ENCODE measurements around the gene SLC6A11.

SLC6A11 gene

DNA sequence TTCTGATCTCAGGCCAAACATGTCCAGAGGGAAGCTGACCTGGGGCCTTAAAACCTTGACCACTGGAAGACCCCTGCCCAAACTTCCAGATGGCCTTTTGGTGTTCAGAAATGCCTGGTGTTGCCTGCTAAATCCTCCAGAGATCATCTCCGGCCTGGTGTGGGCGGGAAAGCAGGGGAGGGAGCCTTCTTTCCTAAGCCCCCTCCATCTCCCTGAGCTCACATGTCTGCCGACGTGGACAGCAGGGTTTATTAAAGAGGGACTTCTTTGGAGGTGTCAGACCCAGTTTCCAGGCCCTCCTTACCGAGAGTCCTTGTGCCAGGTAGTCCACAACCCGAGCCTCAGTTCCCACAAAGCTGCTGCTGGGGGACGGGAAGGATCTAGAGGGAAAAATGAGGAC is 120.7 kb downstream of the SLC6A11 start:
- H3K9me3 ChIP-seq (ENCODE audit: severe bottlenecking), result no peaks in the 10 kb centered on the region
- DNase-seq, result peak; percentile 48
- peak overlapping the region; percentile 29; the same call in 1 of the 2 replicates for H3K27ac ChIP-seq
- H3K4me3 ChIP-seq (ENCODE audit: low read depth, low read length), result no peak overlapping the region
- no peaks in the 10 kb centered on the region for H3K27me3 ChIP-seq (ENCODE audit: insufficient read depth, low read depth, severe bottlenecking)
- TF ChIP-seq, protein P1, sequence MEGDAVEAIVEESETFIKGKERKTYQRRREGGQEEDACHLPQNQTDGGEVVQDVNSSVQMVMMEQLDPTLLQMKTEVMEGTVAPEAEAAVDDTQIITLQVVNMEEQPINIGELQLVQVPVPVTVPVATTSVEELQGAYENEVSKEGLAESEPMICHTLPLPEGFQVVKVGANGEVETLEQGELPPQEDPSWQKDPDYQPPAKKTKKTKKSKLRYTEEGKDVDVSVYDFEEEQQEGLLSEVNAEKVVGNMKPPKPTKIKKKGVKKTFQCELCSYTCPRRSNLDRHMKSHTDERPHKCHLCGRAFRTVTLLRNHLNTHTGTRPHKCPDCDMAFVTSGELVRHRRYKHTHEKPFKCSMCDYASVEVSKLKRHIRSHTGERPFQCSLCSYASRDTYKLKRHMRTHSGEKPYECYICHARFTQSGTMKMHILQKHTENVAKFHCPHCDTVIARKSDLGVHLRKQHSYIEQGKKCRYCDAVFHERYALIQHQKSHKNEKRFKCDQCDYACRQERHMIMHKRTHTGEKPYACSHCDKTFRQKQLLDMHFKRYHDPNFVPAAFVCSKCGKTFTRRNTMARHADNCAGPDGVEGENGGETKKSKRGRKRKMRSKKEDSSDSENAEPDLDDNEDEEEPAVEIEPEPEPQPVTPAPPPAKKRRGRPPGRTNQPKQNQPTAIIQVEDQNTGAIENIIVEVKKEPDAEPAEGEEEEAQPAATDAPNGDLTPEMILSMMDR (IDR thresholded peaks at IDR 0.05; ENCODE audit: low read depth, low read length), result no peak
- no peaks in the 10 kb centered on the region for H3K36me3 ChIP-seq

DNA sequence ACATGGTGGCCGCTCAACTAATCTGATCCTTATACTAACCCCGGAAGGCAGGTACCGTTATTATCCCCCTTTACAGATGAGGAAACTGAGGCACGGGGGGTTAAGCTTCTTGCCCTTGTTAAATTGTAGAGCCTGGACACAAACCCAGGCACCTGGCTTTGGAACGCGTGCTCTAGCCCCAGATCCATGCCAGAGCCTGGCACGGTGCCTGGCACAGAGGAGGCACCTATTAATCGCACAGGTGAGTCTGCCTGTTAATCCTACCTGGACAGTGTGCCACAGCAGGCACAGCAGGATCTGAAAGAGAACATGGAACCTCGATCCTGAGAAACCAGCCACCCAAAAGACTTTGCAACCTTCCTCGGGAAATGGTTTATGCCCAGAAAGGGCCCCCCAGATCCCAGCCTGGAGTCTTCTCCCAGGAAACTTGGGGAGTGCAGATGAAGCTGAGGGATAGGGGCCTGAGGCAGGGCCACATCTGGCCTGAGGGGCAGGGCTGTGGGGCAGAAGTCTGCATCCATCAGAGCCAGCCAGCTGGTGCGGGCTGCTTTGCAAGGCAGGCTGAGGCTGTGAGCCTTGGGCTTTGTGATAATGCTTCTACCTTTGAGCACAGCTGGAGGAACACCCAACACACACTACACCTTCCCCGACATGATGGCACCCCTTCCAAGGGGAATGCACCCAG is 121.3 kb downstream of the SLC6A11 start:
- Histone ChIP-seq H3K27me3 (ENCODE audit: insufficient read depth, low read depth, severe bottlenecking) (no peaks in the 10 kb centered on the region), H3K36me3 (no peaks in the 10 kb centered on the region), H3K4me3 (ENCODE audit: low read depth, low read length) (no peak overlapping the region), H3K9me3 (ENCODE audit: severe bottlenecking) (peaks cover 4% of the 10 kb centered on the region), H3K27ac (no peak overlapping the region)
- DNase-seq, result no peak
- TF ChIP-seq, protein P1 (IDR thresholded peaks at IDR 0.05; ENCODE audit: low read depth, low read length), result no peak

DNA sequence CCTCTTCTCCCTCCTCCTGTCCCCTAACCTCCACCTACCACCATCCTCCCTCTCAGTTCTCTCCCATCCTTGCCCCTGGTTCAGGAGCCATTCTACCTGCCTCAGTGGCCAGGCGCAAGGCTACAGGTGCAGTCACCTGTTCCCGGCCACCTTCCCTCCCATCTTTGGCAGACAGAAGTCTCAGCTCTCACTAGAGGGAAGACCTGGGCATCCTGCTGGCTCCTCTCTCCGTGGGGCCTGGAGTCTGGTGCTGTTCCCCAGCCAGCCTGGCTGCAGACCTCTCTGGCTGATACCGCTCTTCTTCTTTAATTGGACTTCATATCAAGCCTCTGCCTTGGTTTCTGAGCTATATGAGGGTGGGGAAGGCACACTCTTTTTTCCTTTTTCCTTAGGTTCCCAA is 123.5 kb downstream of the SLC6A11 start:
- Histone ChIP-seq H3K36me3 (no peaks in the 10 kb centered on the region), H3K27me3 (ENCODE audit: insufficient read depth, low read depth, severe bottlenecking) (no peaks in the 10 kb centered on the region), H3K27ac (no peak overlapping the region), H3K9me3 (ENCODE audit: severe bottlenecking) (peaks cover 7% of the 10 kb centered on the region), H3K4me3 (ENCODE audit: low read depth, low read length) (no peak overlapping the region)
- TF ChIP-seq, protein P1 (IDR thresholded peaks at IDR 0.05; ENCODE audit: low read depth, low read length), result no peak
- DNase-seq, result no peak

DNA sequence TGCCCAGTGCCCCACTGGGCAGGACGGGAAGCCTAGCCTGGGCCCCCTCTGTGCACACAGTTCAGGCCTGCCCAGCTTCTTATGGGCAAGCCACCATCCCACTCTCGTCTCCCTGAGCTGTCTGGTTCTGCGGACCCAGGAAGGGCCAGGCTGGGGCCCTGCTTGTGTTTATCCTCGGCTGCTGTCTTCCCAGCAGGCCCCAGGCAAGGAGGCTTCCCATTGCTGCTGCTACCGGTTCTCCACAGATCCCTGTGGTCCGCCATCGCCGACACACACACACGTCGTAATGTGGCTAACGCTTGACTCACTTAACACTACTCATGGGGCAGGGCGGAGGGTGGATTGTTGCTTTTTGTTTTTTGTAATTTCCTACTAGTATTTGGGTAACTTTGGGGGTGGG is 124.1 kb downstream of the SLC6A11 start:
- TF ChIP-seq, protein P1 (IDR thresholded peaks at IDR 0.05; ENCODE audit: low read depth, low read length), result no peak
- DNase-seq, result no peak
- Histone ChIP-seq H3K27ac (no peak overlapping the region), H3K36me3 (no peaks in the 10 kb centered on the region), H3K9me3 (ENCODE audit: severe bottlenecking) (peaks cover 7% of the 10 kb centered on the region), H3K27me3 (ENCODE audit: insufficient read depth, low read depth, severe bottlenecking) (no peaks in the 10 kb centered on the region), H3K4me3 (ENCODE audit: low read depth, low read length) (no peak overlapping the region)

DNA sequence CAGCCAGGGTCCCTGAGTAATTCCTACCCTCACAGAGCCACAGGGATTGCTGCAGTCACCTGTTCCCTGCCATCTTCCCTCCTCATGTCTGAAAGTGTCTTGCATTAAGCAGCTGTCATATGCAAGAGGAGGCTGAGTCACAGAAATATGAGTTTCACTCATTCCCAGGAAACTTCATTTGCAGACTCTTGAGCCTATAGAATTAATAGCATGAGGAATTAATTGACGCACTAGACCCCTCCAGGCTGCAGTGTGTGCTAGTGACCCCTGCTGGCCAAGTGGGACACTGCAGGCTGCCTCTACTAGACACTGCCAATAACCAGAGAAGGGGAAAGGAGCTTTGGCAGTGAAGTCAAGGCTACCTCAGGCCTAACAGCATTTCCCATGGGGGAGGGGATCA is 125.9 kb downstream of the SLC6A11 start:
- TF ChIP-seq, protein P1 (IDR thresholded peaks at IDR 0.05; ENCODE audit: low read depth, low read length), result peak; percentile 94
- no peaks in the 10 kb centered on the region for H3K36me3 ChIP-seq
- no peak overlapping the region for H3K4me3 ChIP-seq (ENCODE audit: low read depth, low read length)
- peak; percentile 53 for DNase-seq
- no peak overlapping the region for H3K27ac ChIP-seq
- no peaks in the 10 kb centered on the region for H3K27me3 ChIP-seq (ENCODE audit: insufficient read depth, low read depth, severe bottlenecking)
- H3K9me3 ChIP-seq (ENCODE audit: severe bottlenecking), result peaks cover 7% of the 10 kb centered on the region

DNA sequence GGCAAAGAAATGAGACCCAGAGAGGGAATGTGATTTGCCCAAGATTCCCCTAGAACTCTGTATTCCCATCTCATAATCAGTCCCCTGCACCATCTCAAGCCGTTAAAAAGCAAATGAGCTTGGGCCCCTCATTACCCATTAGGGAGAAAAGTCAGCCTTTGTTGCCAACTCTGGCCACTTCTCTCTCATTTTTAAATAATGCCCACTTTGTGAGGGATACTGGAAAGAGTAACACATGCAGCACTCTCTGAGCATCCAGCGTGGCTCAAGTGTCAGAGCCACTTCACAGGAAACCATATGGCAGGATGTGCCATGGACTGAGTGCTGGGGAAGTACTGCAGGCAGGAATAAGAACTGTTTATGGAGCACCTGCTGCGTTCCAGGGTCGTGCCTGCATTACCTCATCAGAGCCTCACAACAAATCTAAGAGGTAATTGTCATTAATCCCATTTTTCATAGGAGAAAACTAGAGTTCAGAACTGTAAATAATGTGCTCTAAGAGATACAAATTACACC is 126.7 kb downstream of the SLC6A11 start:
- H3K27me3 ChIP-seq (ENCODE audit: insufficient read depth, low read depth, severe bottlenecking), result no peaks in the 10 kb centered on the region
- no peak overlapping the region for H3K4me3 ChIP-seq (ENCODE audit: low read depth, low read length)
- no peak overlapping the region for H3K27ac ChIP-seq
- H3K36me3 ChIP-seq, result no peaks in the 10 kb centered on the region
- peaks cover 7% of the 10 kb centered on the region for H3K9me3 ChIP-seq (ENCODE audit: severe bottlenecking)
- no peak for DNase-seq
- TF ChIP-seq, protein P1 (IDR thresholded peaks at IDR 0.05; ENCODE audit: low read depth, low read length), result no peak
